ENCODE results near the gene NOC3L. TPM values are rescaled to one million over a fixed set of nuclear protein-coding genes. Genes with fewer than 3 reads are reported as not detected.

NOC3L gene
- total RNA-seq: 16.1 and 39.7 TPM in 2 replicates

DNA sequence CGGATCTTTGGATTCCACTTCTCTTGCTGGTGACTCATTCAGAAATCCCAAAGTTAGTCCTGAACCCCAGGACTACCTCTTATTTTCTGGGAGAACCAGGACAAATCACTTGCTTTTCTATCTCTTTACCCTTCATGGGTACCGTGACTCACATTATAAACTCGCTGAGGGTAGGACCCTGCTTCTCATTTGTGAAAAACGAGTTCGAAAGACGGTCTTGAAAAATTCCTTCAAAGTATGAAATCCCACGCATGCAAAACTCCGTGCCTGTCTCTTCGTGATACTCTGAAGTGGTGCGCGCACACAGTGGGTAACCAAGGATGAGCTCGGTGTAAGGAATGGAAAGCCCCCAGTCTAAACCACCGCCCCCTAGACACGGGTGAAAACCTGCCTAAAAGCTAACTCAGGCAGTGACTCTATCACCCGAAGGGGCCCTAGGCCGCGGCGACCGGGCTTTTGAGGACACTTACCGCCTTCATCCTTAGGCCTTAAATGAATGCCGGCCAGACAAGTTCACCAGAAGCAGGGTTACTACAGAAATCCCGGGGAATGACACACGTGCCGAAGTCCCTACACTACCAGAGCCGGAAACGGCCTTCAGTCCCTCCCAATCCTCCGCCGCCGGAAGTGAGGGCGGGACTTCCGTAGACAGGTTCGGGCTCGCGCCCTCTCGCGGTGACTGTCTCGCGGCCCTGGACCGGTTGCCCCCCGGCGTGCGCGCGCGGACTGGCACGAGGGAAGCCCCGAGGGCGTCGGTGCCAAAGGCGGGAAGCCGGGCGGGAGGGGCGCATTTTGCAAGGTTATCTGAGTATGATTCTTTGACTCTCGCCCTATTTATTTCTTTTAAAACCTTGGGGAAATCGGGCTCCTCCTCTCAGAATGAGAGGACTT, at the start of gene NOC3L:
TSS of gene NOC3L (minus strand) at position 580 of the 891 bp plus-strand sequence. CDS start at position 479, 101 bp downstream.
- peak; percentile 94 for DNase-seq (ENCODE audit: low read depth)
- peak within 1 kb of the TSS; percentile 87 for H3K4me3 ChIP-seq (ENCODE audit: low read depth, low read length)
- TF ChIP-seq, protein P1, sequence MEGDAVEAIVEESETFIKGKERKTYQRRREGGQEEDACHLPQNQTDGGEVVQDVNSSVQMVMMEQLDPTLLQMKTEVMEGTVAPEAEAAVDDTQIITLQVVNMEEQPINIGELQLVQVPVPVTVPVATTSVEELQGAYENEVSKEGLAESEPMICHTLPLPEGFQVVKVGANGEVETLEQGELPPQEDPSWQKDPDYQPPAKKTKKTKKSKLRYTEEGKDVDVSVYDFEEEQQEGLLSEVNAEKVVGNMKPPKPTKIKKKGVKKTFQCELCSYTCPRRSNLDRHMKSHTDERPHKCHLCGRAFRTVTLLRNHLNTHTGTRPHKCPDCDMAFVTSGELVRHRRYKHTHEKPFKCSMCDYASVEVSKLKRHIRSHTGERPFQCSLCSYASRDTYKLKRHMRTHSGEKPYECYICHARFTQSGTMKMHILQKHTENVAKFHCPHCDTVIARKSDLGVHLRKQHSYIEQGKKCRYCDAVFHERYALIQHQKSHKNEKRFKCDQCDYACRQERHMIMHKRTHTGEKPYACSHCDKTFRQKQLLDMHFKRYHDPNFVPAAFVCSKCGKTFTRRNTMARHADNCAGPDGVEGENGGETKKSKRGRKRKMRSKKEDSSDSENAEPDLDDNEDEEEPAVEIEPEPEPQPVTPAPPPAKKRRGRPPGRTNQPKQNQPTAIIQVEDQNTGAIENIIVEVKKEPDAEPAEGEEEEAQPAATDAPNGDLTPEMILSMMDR (IDR thresholded peaks at IDR 0.05; ENCODE audit: insufficient read depth, low read depth, low read length): peak; percentile 63

DNA sequence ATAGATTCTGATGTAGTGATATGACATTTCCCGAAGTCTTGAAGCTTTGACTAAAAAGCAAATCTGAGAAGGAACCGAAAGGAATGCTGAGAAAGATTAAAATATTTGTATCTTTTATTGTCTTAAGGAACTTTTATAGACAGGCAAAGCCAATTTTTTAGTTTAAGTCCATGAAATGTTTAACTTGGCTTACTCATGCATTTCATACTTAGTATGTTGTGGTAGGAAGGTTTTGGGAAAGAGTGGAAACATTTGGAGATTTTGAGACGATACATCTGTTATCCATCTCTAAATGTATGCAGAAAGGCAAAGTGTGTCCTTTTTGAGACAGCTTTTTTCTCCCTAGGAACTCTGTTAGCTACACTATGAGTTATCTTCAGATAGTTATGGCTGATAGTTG, 49.7 kb upstream of the NOC3L start:
- H3K4me3 ChIP-seq (ENCODE audit: low read depth, low read length): no peak overlapping the region
- TF ChIP-seq, protein P1 (IDR thresholded peaks at IDR 0.05; ENCODE audit: insufficient read depth, low read depth, low read length): no peak

GRCh38 chr10:94411304-94411703, 48.6 kb upstream of the NOC3L start:
- no peak overlapping the region for H3K4me3 ChIP-seq (ENCODE audit: low read depth, low read length)
- DNase-seq (ENCODE audit: low read depth): no peak
- TF ChIP-seq, protein P1 (IDR thresholded peaks at IDR 0.05; ENCODE audit: insufficient read depth, low read depth, low read length): no peak

More for the DNA sequence above, 49.7 kb upstream of the NOC3L start:
- DNase-seq (ENCODE audit: low read depth): peak; percentile 54

- TF ChIP-seq, protein P1 (IDR thresholded peaks at IDR 0.05; ENCODE audit: insufficient read depth, low read depth, low read length): no peak
- DNase-seq (ENCODE audit: low read depth): no peak
- no peak overlapping the region for H3K4me3 ChIP-seq (ENCODE audit: low read depth, low read length)
Observed at GRCh38 chr10:94409021-94409657, 46.4 kb upstream of the NOC3L start.

DNA sequence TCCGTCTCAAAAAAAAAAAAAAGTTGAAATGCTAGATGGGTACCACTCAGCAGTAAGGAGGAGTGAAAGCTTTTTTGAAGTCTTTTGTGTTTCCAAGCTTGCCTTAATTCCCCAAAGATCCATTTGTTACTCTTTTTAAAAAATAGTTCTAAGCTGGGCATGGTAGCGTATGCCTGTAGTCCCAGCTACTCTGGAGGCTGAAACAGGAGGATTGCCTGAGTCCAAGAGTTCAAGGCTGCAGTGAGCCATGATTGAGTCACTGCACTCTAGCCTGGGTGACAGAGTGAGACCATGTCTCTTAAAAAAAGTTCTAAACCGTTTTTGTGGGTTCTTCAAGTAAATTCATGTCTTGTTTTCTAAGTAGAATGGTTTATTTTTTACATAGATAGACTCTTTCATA, 44.9 kb upstream of the NOC3L start:
- no peak for DNase-seq (ENCODE audit: low read depth)
- H3K4me3 ChIP-seq (ENCODE audit: low read depth, low read length): no peak overlapping the region
- TF ChIP-seq, protein P1 (IDR thresholded peaks at IDR 0.05; ENCODE audit: insufficient read depth, low read depth, low read length): no peak

DNA sequence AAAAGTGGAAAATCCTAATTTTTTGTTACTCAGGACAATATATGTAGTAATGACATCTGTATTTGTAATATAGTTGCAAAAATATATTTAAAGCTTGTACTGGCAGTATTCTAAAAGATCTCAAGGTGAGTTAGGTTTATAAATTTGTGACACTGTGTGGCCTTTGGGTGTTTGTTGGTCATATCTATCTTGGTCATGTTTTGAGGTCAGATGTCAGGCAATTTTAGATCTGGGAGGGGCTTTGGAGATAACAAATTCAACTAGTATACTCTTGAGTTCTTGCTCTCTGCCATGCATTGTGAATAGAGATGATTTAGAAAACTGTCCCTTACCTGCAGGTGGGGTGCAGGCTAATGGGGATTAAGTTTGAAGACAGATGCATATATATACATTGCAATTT, 42.7 kb upstream of the NOC3L start:
- TF ChIP-seq, protein P1 (IDR thresholded peaks at IDR 0.05; ENCODE audit: insufficient read depth, low read depth, low read length): no peak
- no peak for DNase-seq (ENCODE audit: low read depth)
- H3K4me3 ChIP-seq (ENCODE audit: low read depth, low read length): no peak overlapping the region
